ENCODE measurements around the gene PNMA6E. TPM values are rescaled to one million over a fixed set of nuclear protein-coding genes. Genes with fewer than 3 reads are reported as not detected.
A peak's percentile ranks its signal among the peaks of the same experiment; 100 is the strongest.

Gene PNMA6E
- polyA plus RNA-seq, 6 donors from 2014 or later, result not detected

- H3K36me3 Mint-ChIP-seq, result no peaks in the 10 kb centered on the region
- no peak overlapping the region for H3K4me3 Mint-ChIP-seq
- H3K27me3 Mint-ChIP-seq, result peaks cover 0 to 6% (median 0%) of the 10 kb centered on the region in 3 donors
- H3K4me1 Mint-ChIP-seq, result peaks cover 0 to 6% (median 0%) of the 10 kb centered on the region in 3 donors
- peaks cover 0 to 2% (median 0%) of the 10 kb centered on the region in 7 donors for H3K9me3 Mint-ChIP-seq
- DNase-seq (no peak), ATAC-seq (ENCODE audit: low read depth in 2 of 2) (peak; percentile 30)
- H3K27ac Mint-ChIP-seq, result peak overlapping the region in 1 of 6 donors; percentile 56
Observed at GRCh38 chrX:153381684-153382532, 19.2 kb downstream of the PNMA6E start.

- H3K36me3 Mint-ChIP-seq, result no peaks in the 10 kb centered on the region
- no peak overlapping the region for H3K4me3 Mint-ChIP-seq
- DNase-seq (no peak), ATAC-seq (ENCODE audit: low read depth in 2 of 2) (no peak)
- peaks cover 0 to 2% (median under 1%) of the 10 kb centered on the region in 3 donors for H3K27me3 Mint-ChIP-seq
- peaks cover 0 to 3% (median 0%) of the 10 kb centered on the region in 7 donors for H3K9me3 Mint-ChIP-seq
- no peak overlapping the region for H3K27ac Mint-ChIP-seq
- H3K4me1 Mint-ChIP-seq, result no peaks in the 10 kb centered on the region
Observed at GRCh38 chrX:153380691-153381090, 20.5 kb downstream of the PNMA6E start.

GRCh38 chrX:153379971-153380581 lies 21.1 kb downstream of the PNMA6E start:
- H3K4me3 Mint-ChIP-seq, result no peak overlapping the region
- peaks cover 0 to 3% (median 0%) of the 10 kb centered on the region in 7 donors for H3K9me3 Mint-ChIP-seq
- H3K36me3 Mint-ChIP-seq, result no peaks in the 10 kb centered on the region
- no peak for ATAC-seq (ENCODE audit: low read depth in 2 of 2)
- H3K27ac Mint-ChIP-seq, result peak overlapping the region in 3 of 6 donors; percentile 46 to 81 (median 52)
- peaks cover 0 to 7% (median 5%) of the 10 kb centered on the region in 3 donors for H3K27me3 Mint-ChIP-seq
- no peak for DNase-seq
- H3K4me1 Mint-ChIP-seq, result no peaks in the 10 kb centered on the region

- DNase-seq (no peak), ATAC-seq (ENCODE audit: low read depth in 2 of 2) (no peak)
- no peaks in the 10 kb centered on the region for H3K36me3 Mint-ChIP-seq
- H3K9me3 Mint-ChIP-seq, result peaks cover 0 to 3% (median 0%) of the 10 kb centered on the region in 7 donors
- no peak overlapping the region for H3K4me3 Mint-ChIP-seq
- peaks cover 0 to 12% (median 5%) of the 10 kb centered on the region in 3 donors for H3K27me3 Mint-ChIP-seq
- peak overlapping the region in 1 of 6 donors; percentile 46 for H3K27ac Mint-ChIP-seq
- H3K4me1 Mint-ChIP-seq, result no peaks in the 10 kb centered on the region
Observed at GRCh38 chrX:153379508-153379907, 21.6 kb downstream of the PNMA6E start.

- no peak for ATAC-seq (ENCODE audit: low read depth in 2 of 2)
- no peak overlapping the region for H3K4me3 Mint-ChIP-seq
- peaks cover 0 to 3% (median 0%) of the 10 kb centered on the region in 7 donors for H3K9me3 Mint-ChIP-seq
- no peak for DNase-seq
- no peaks in the 10 kb centered on the region for H3K4me1 Mint-ChIP-seq
- peaks cover 0 to 21% (median 5%) of the 10 kb centered on the region in 3 donors for H3K27me3 Mint-ChIP-seq
- H3K27ac Mint-ChIP-seq, result no peak overlapping the region
- no peaks in the 10 kb centered on the region for H3K36me3 Mint-ChIP-seq
Observed at GRCh38 chrX:153378607-153379006, 22.5 kb downstream of the PNMA6E start.

- no peak for DNase-seq
- Mint-ChIP-seq H3K9me3 (peaks cover 0 to 3% (median 0%) of the 10 kb centered on the region in 7 donors), H3K36me3 (no peaks in the 10 kb centered on the region), H3K4me3 (no peak overlapping the region), H3K4me1 (no peaks in the 10 kb centered on the region), H3K27ac (no peak overlapping the region), H3K27me3 (peaks cover 0 to 30% (median 5%) of the 10 kb centered on the region in 3 donors)
- no peak for ATAC-seq (ENCODE audit: low read depth in 2 of 2)
Observed at GRCh38 chrX:153377727-153378126, 23.4 kb downstream of the PNMA6E start.

- Mint-ChIP-seq H3K27ac (no peak overlapping the region), H3K9me3 (peaks cover 0 to 3% (median 0%) of the 10 kb centered on the region in 7 donors), H3K4me1 (no peaks in the 10 kb centered on the region), H3K36me3 (no peaks in the 10 kb centered on the region), H3K27me3 (peaks cover 0 to 36% (median 8%) of the 10 kb centered on the region in 3 donors), H3K4me3 (no peak overlapping the region)
- DNase-seq, result no peak
- ATAC-seq (ENCODE audit: low read depth in 2 of 2), result no peak
Observed at GRCh38 chrX:153375571-153375970, 25.6 kb downstream of the PNMA6E start.

- Mint-ChIP-seq H3K27me3 (peaks cover 3 to 47% (median 11%) of the 10 kb centered on the region in 3 donors), H3K9me3 (peaks cover 0 to 3% (median 0%) of the 10 kb centered on the region in 7 donors), H3K4me1 (no peaks in the 10 kb centered on the region), H3K4me3 (peak overlapping the region in 1 of 8 donors; percentile 7), H3K36me3 (no peaks in the 10 kb centered on the region), H3K27ac (no peak overlapping the region)
- no peak for DNase-seq
- no peak for ATAC-seq (ENCODE audit: low read depth in 2 of 2)
Observed at GRCh38 chrX:153374426-153374825, 26.7 kb downstream of the PNMA6E start.

GRCh38 chrX:153372949-153373348 lies 28.2 kb downstream of the PNMA6E start:
- no peaks in the 10 kb centered on the region for H3K36me3 Mint-ChIP-seq
- peaks cover 4 to 51% (median 11%) of the 10 kb centered on the region in 3 donors for H3K27me3 Mint-ChIP-seq
- H3K4me3 Mint-ChIP-seq, result no peak overlapping the region
- peak overlapping the region in 1 of 6 donors; percentile 14 for H3K27ac Mint-ChIP-seq
- DNase-seq (no peak), ATAC-seq (ENCODE audit: low read depth in 2 of 2) (no peak)
- H3K9me3 Mint-ChIP-seq, result peaks cover 0 to 3% (median 0%) of the 10 kb centered on the region in 7 donors
- H3K4me1 Mint-ChIP-seq, result no peaks in the 10 kb centered on the region

GRCh38 chrX:153371256-153371655 lies 29.9 kb downstream of the PNMA6E start:
- Mint-ChIP-seq H3K4me1 (no peaks in the 10 kb centered on the region), H3K27me3 (peaks cover 4 to 51% (median 11%) of the 10 kb centered on the region in 3 donors), H3K36me3 (no peaks in the 10 kb centered on the region), H3K27ac (no peak overlapping the region), H3K4me3 (no peak overlapping the region), H3K9me3 (peaks cover 0 to 2% (median 0%) of the 10 kb centered on the region in 7 donors)
- no peak for ATAC-seq (ENCODE audit: low read depth in 2 of 2)
- DNase-seq, result no peak

GRCh38 chrX:153370293-153371055 lies 30.7 kb downstream of the PNMA6E start:
- ATAC-seq (ENCODE audit: low read depth in 2 of 2), result no peak
- H3K9me3 Mint-ChIP-seq, result peaks cover 0 to 2% (median 0%) of the 10 kb centered on the region in 7 donors
- H3K4me3 Mint-ChIP-seq, result no peak overlapping the region
- H3K27ac Mint-ChIP-seq, result no peak overlapping the region
- DNase-seq, result no peak
- no peaks in the 10 kb centered on the region for H3K36me3 Mint-ChIP-seq
- peaks cover 4 to 48% (median 7%) of the 10 kb centered on the region in 3 donors for H3K27me3 Mint-ChIP-seq
- no peaks in the 10 kb centered on the region for H3K4me1 Mint-ChIP-seq

GRCh38 chrX:153366878-153367538 lies 34.1 kb downstream of the PNMA6E start:
- H3K4me3 Mint-ChIP-seq, result no peak overlapping the region
- peaks cover 0 to 2% (median 0%) of the 10 kb centered on the region in 7 donors for H3K9me3 Mint-ChIP-seq
- H3K27me3 Mint-ChIP-seq, result peaks cover 4 to 19% (median 6%) of the 10 kb centered on the region in 3 donors
- no peak overlapping the region for H3K27ac Mint-ChIP-seq
- DNase-seq (no peak), ATAC-seq (ENCODE audit: low read depth in 2 of 2) (no peak)
- H3K36me3 Mint-ChIP-seq, result no peaks in the 10 kb centered on the region
- no peaks in the 10 kb centered on the region for H3K4me1 Mint-ChIP-seq

GRCh38 chrX:153366119-153366518 lies 35.0 kb downstream of the PNMA6E start:
- Mint-ChIP-seq H3K4me3 (no peak overlapping the region), H3K27me3 (peaks cover 4 to 19% (median 6%) of the 10 kb centered on the region in 3 donors), H3K4me1 (no peaks in the 10 kb centered on the region), H3K9me3 (peaks cover 0 to 2% (median 0%) of the 10 kb centered on the region in 7 donors), H3K27ac (no peak overlapping the region), H3K36me3 (no peaks in the 10 kb centered on the region)
- no peak for ATAC-seq (ENCODE audit: low read depth in 2 of 2)
- DNase-seq, result no peak

Data from naive B cell (primary cell).